A673 (cell line): Measurements from ENCODE around the gene CLDND2.

ENCODE experiments used
- CTCF ChIP-seq: fragments of 300-800, 200-600 bp; sonication (generic); conservative IDR thresholded peaks from 2 replicates; pipeline ENCODE4 v1.5.1; 2017; ENCODE audit warnings: low read depth, mild to moderate bottlenecking, antibody characterized with exemption, low read length, moderate library complexity, mixed read lengths
- EZH2 ChIP-seq: fragments of 200-600 bp; sonication (generic); IDR thresholded peaks from 2 replicates; pipeline ENCODE4 v1.6.1; 2017; ENCODE audit warnings: borderline replicate concordance, low read depth, mild to moderate bottlenecking, mixed read lengths, antibody characterized with exemption, low read length; ENCODE audit not compliant: poor library complexity, severe bottlenecking

DNA sequence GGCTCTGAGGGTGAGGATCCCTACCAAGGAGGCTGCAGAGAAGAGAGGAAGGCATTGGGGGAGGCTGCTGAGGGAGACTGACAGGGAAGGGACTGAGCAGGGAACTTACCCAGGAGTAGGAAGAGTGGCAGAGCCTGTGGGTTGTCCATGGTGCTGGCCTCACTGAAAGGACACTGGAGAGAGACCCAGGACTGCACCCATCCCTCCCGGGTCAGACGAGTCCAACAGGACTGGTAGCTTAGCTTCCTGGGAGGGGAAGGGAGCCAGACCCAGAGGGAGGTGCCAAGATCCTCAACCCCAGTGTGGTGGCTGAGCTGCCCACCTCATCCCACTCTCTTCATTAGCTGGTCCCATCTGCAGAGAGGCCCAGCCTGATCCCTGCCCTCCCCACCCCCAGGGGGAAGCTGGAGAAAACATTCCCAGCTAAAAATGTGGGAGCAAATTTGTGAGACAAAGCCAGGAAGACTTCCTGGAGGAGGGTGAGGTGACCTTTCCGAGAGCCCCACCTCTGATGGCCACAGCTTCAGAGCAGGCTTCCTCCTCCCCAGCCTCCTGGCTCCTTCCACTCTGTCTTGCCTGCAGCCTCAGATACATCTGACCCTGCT, 26.7 kb downstream of the CLDND2 start, which contains the start of gene VSIG10L:
- TF ChIP-seq CTCF (no peak), EZH2 (no peak)
